Measurements from ENCODE around the gene SDCCAG8. TPM values are rescaled to one million over a fixed set of nuclear protein-coding genes. Genes with fewer than 3 reads are reported as not detected.

SDCCAG8 gene
- total and polyA plus RNA-seq, 10 donors = 14.8 to 79.3 (median 46.5) TPM

DNA sequence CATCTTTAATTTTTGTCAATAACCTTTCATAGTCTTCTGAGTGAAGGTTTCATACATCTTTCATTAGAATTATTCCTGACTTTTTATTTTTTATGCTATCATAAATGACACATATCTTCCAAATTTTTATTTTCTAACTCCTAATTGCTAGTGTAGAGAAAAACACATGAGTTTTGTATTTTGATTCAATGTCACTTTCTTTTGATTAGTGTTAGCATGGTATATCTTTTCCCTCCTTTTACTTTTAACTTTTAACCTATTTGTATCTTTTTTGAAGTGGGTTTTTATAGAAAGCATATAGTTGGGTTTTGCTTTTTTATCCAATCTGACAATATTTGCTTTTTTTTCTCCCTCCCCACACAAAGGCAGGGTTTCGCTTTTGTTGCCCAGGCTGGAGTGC is 43.2 kb downstream of the SDCCAG8 start:
- intact Hi-C loops (cut with DNase I; ENCODE audit: low total_unique reads) = no loop called here
- DNase-seq = no peak
- 94 to 100% (median 94%) methylated on average over 1 of the region's 1 CpG for WGBS, 5 donors
- Histone ChIP-seq H3K27ac (no peak overlapping the region), H3K27me3 (replicated peaks in 1 of 7) (no peaks in the 10 kb centered on the region), H3K4me3 (no peak overlapping the region), H3K9me3 (peaks cover under 1 to 25% (median 12%) of the 10 kb centered on the region in 8 donors), H3K36me3 (peaks cover 0 to 68% (median 12%) of the 10 kb centered on the region in 6 donors), H3K4me1 (no peaks in the 10 kb centered on the region)
- no peak for TF ChIP-seq POLR2AphosphoS5 (IDR thresholded peaks at IDR 0.05)
- no peak for TF ChIP-seq POLR2A (IDR thresholded peaks at IDR 0.05)
- no peak for TF ChIP-seq CTCF (IDR thresholded peaks at IDR 0.05 in 8 of 11, conservative IDR thresholded peaks at IDR 0.05 in 3 of 11)

GRCh38 chr1:243301059-243301458 is 45.2 kb downstream of the SDCCAG8 start:
- no peak for DNase-seq
- H3K27me3 ChIP-seq (replicated peaks in 1 of 7) = no peaks in the 10 kb centered on the region
- H3K36me3 ChIP-seq = peaks cover 0 to 55% (median 10%) of the 10 kb centered on the region in 6 donors
- 80 to 97% (median 96%) methylated on average over 2 of the region's 2 CpGs for WGBS, 5 donors
- H3K4me1 ChIP-seq = no peaks in the 10 kb centered on the region
- H3K27ac ChIP-seq = peak overlapping the region in 1 of 8 donors; percentile 12
- TF ChIP-seq POLR2A (IDR thresholded peaks at IDR 0.05) (no peak), CTCF (IDR thresholded peaks at IDR 0.05 in 8 of 11, conservative IDR thresholded peaks at IDR 0.05 in 3 of 11) (no peak), POLR2AphosphoS5 (IDR thresholded peaks at IDR 0.05) (no peak)
- peaks cover 0 to 17% (median 5%) of the 10 kb centered on the region in 8 donors for H3K9me3 ChIP-seq
- H3K4me3 ChIP-seq = no peak overlapping the region
- intact Hi-C loops (cut with DNase I; ENCODE audit: low total_unique reads) = no loop called here

GRCh38 chr1:243311809-243312208 is 56.0 kb downstream of the SDCCAG8 start:
- H3K36me3 ChIP-seq = peaks cover 0 to 49% (median 6%) of the 10 kb centered on the region in 6 donors
- H3K9me3 ChIP-seq = no peaks in the 10 kb centered on the region
- no peaks in the 10 kb centered on the region for H3K27me3 ChIP-seq (replicated peaks in 1 of 7)
- DNase-seq = no peak
- 96 to 100% (median 100%) methylated on average over 1 of the region's 1 CpG for WGBS, 5 donors
- H3K27ac ChIP-seq = peak overlapping the region in 1 of 8 donors; percentile 69
- intact Hi-C loops (cut with DNase I; ENCODE audit: low total_unique reads) = no loop called here
- H3K4me1 ChIP-seq = peaks cover 0 to 18% (median 14%) of the 10 kb centered on the region in 6 donors
- H3K4me3 ChIP-seq = no peak overlapping the region
- TF ChIP-seq POLR2A (IDR thresholded peaks at IDR 0.05) (no peak), CTCF (IDR thresholded peaks at IDR 0.05 in 8 of 11, conservative IDR thresholded peaks at IDR 0.05 in 3 of 11) (no peak), POLR2AphosphoS5 (IDR thresholded peaks at IDR 0.05) (no peak)

GRCh38 chr1:243312952-243313634 is 57.3 kb downstream of the SDCCAG8 start:
- TF ChIP-seq POLR2A (IDR thresholded peaks at IDR 0.05) (no peak), POLR2AphosphoS5 (IDR thresholded peaks at IDR 0.05) (no peak)
- Histone ChIP-seq H3K27me3 (replicated peaks in 1 of 7) (no peaks in the 10 kb centered on the region), H3K9me3 (no peaks in the 10 kb centered on the region), H3K27ac (peak overlapping the region in 7 of 8 donors; percentile 15 to 69 (median 55)), H3K36me3 (peaks cover 3 to 54% (median 11%) of the 10 kb centered on the region in 6 donors), H3K4me3 (no peak overlapping the region), H3K4me1 (peaks cover 0 to 18% (median 14%) of the 10 kb centered on the region in 6 donors)
- 51 to 75% (median 72%) methylated on average over 5 of the region's 5 CpGs for WGBS, 5 donors
- DNase-seq = no peak
- intact Hi-C loops (cut with DNase I; ENCODE audit: low total_unique reads) = no loop called here

All from spleen (tissue), 11 donors.